ENCODE measurements around the gene MTR. TPM values are rescaled to one million over a fixed set of nuclear protein-coding genes. Genes with fewer than 3 reads are reported as not detected.

MTR gene
- total RNA-seq, 1 experiment from 2014 or later = 24.6 TPM

- no peak for TF ChIP-seq ATF3 (IDR thresholded peaks at IDR 0.05)
- TF ChIP-seq CEBPB (IDR thresholded peaks at IDR 0.05; ENCODE audit: low read depth) = no peak
- no peak for TF ChIP-seq TCF7L2 (IDR thresholded peaks at IDR 0.05; ENCODE audit: borderline replicate concordance, extremely low read depth, insufficient read depth, insufficient read length)
- no peak for TF ChIP-seq RAD21 (IDR thresholded peaks at IDR 0.05; ENCODE audit: low read depth)
- TF ChIP-seq EZH2 (IDR thresholded peaks at IDR 0.05) = no peak
- TF ChIP-seq, protein P1, sequence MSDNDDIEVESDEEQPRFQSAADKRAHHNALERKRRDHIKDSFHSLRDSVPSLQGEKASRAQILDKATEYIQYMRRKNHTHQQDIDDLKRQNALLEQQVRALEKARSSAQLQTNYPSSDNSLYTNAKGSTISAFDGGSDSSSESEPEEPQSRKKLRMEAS (IDR thresholded peaks at IDR 0.05) = no peak
- TF ChIP-seq SP1 (IDR thresholded peaks at IDR 0.05; ENCODE audit: low read depth) = no peak
- TF ChIP-seq ELF1 (IDR thresholded peaks at IDR 0.05; ENCODE audit: borderline replicate concordance, low read depth) = no peak
- no peak for TF ChIP-seq POLR2A (IDR thresholded peaks at IDR 0.05; ENCODE audit: borderline replicate concordance, extremely low read depth, insufficient read depth, insufficient read length)
- no peak for TF ChIP-seq SIN3A (IDR thresholded peaks at IDR 0.05; ENCODE audit: low read depth)
- no peak for TF ChIP-seq POLR2AphosphoS5 (IDR thresholded peaks at IDR 0.05; ENCODE audit: low read depth, low read length)
- TF ChIP-seq JUND (IDR thresholded peaks at IDR 0.05) = no peak
- TF ChIP-seq ZFX (IDR thresholded peaks at IDR 0.05) = no peak
Observed at GRCh38 chr1:236750928-236751327, 44.2 kb upstream of the MTR start (continued).

GRCh38 chr1:236751385-236751784, 43.7 kb upstream of the MTR start:
- BruUV-seq (replicated peaks) = no TSS peak
- no peak overlapping the region for H3K9ac ChIP-seq (ENCODE audit: low read length)
- H3K79me2 ChIP-seq (ENCODE audit: insufficient read depth, low read length) = no peaks in the 10 kb centered on the region
- no peaks in the 10 kb centered on the region for H3K9me2 ChIP-seq (ENCODE audit: insufficient read depth)
- no peak overlapping the region for H3K27ac ChIP-seq (ENCODE audit: low read depth, low read length)
- no peak overlapping the region for H3K4me3 ChIP-seq (replicated peaks in 1 of 2; ENCODE audit: low read depth in 1 of 2, low read length in 2 of 2)
- H3K27me3 ChIP-seq (ENCODE audit: insufficient read depth, low read length) = no peaks in the 10 kb centered on the region
- no peaks in the 10 kb centered on the region for H3K36me3 ChIP-seq (ENCODE audit: control insufficient read depth in 1 of 2, insufficient read depth in 2 of 2, low read length in 2 of 2)
- POLR2A ChIA-PET = interaction anchor here (0.7 kb wide), 1 partner anchor 8 kb away, joined by 3 read pairs; no protein-coding TSS in a partner anchor
- no peak for TF ChIP-seq CEBPB (IDR thresholded peaks at IDR 0.05; ENCODE audit: low read depth)
- intact Hi-C loops (cut with micrococcal nuclease) = loop anchor here (5.0 kb wide), 1 partner anchor 811 kb away; no protein-coding TSS in a partner anchor
- no peak overlapping the region for H3K4me2 ChIP-seq (ENCODE audit: low read length)
- H2AFZ ChIP-seq (ENCODE audit: low read depth, low read length, poor library complexity, severe bottlenecking) = no peak overlapping the region
- CTCF ChIA-PET = no interaction called here
- no peak for ATAC-seq
- H3K4me1 ChIP-seq (ENCODE audit: control insufficient read depth in 1 of 2, insufficient read depth in 2 of 2, low read length in 2 of 2) = no peaks in the 10 kb centered on the region
- H4K20me1 ChIP-seq (ENCODE audit: insufficient read depth) = no peaks in the 10 kb centered on the region
- DNase-seq (ENCODE audit: low read depth, low spot score) = no peak
- no peaks in the 10 kb centered on the region for H3K9me3 ChIP-seq (ENCODE audit: control insufficient read depth in 1 of 2, insufficient read depth in 1 of 2, low read depth in 1 of 2, low read length in 2 of 2)
- RAD21 ChIA-PET (ENCODE audit: low non-redundant PET in 1 of 2, low total read pairs in 2 of 2, uncharacterized antibody in 2 of 2, unreplicated experiment in 2 of 2) = no interaction called here

Data from HCT116 (cell line).